Neural cell (in vitro differentiated cells): Measurements from ENCODE around the gene GSG1L2. TPM values are rescaled to one million over a fixed set of nuclear protein-coding genes. Genes with fewer than 3 reads are reported as not detected.

Experiments used
- H2AFZ ChIP-seq: fragments of 200-600, 300-800 bp; sonication (generic), shearing (Covaris generic); 2 replicates; pipeline ENCODE4 v1.6.0; 2014; ENCODE audit warnings: low read depth, mild to moderate bottlenecking, antibody characterized with exemption, low read length, moderate library complexity
- H3F3A ChIP-seq: fragments of 200-600 bp; shearing (Covaris generic); 2 replicates; pipeline ENCODE4 v1.6.1; 2016; ENCODE audit warnings: mild to moderate bottlenecking, moderate library complexity, mixed read lengths, antibody characterized with exemption, low read length; ENCODE audit not compliant: insufficient read depth, poor library complexity, severe bottlenecking
- H3K27ac ChIP-seq: fragments of 200-600, 300-800 bp; sonication (generic), shearing (Covaris generic); 2 replicates; pipeline ENCODE4 v1.5.1; 2014; ENCODE audit warnings: mild to moderate bottlenecking, low read length, moderate library complexity
- H3K27me3 ChIP-seq: fragments of 300-800, 200-600 bp; sonication (generic), shearing (Covaris generic); 2 replicates; pipeline ENCODE4 v1.6.0; 2014; ENCODE audit warnings: mild to moderate bottlenecking, low read depth, low read length, moderate library complexity; ENCODE audit not compliant: insufficient read depth
- H3K36me3 ChIP-seq: fragments of 300-800, 200-600 bp; sonication (generic), shearing (Covaris generic); 2 replicates; pipeline ENCODE4 v1.5.1; 2014; ENCODE audit warnings: mild to moderate bottlenecking, antibody characterized with exemption, low read length, moderate library complexity; ENCODE audit not compliant: insufficient read depth
- H3K4me2 ChIP-seq: fragments of 300-800, 200-600 bp; sonication (generic), shearing (Covaris generic); 2 replicates; pipeline ENCODE4 v1.6.0; 2014; ENCODE audit warnings: mild to moderate bottlenecking, low read length
- H3K4me3 ChIP-seq: fragments of 300-800, 200-600 bp; sonication (generic), shearing (Covaris generic); 2 replicates; pipeline ENCODE4 v1.5.1; 2014; ENCODE audit warnings: mild to moderate bottlenecking, low read length, moderate library complexity
- H3K79me2 ChIP-seq: fragments of 200-600 bp; shearing (Covaris generic); replicated peaks from 2 replicates; pipeline ENCODE4 v1.6.0; 2014; ENCODE audit warnings: mild to moderate bottlenecking, low read length, moderate library complexity; ENCODE audit not compliant: insufficient read depth
- H3K9ac ChIP-seq: fragments of 300-800, 200-600 bp; sonication (generic), shearing (Covaris generic); 2 replicates; pipeline ENCODE4 v1.6.1; 2016; ENCODE audit warnings: mild to moderate bottlenecking, low read length, mixed read lengths
- H3K9me2 ChIP-seq: fragments of 200-600 bp; shearing (Covaris generic); 2 replicates; pipeline ENCODE4 v1.6.1; 2016; ENCODE audit warnings: mild to moderate bottlenecking, low read length, mixed read lengths; ENCODE audit not compliant: insufficient read depth
- H3K9me3 ChIP-seq: fragments of 200-600, 300-800 bp; sonication (generic), shearing (Covaris generic); 2 replicates; pipeline ENCODE4 v1.6.1; 2016; ENCODE audit warnings: mild to moderate bottlenecking, mixed run types, low read length, moderate library complexity, mixed read lengths
- H4K20me1 ChIP-seq: fragments of 200-600 bp; shearing (Covaris generic); 2 replicates; pipeline ENCODE4 v1.6.1; 2016; ENCODE audit warnings: mild to moderate bottlenecking, mixed run types; ENCODE audit not compliant: insufficient read depth
- EP300 ChIP-seq: fragments of 450-650 bp; conservative IDR thresholded peaks from 2 replicates; pipeline ENCODE4 v1.6.1; 2014; ENCODE audit warnings: antibody characterized with exemption, mild to moderate bottlenecking, moderate library complexity; ENCODE audit not compliant: poor library complexity, severe bottlenecking
- EZH2 ChIP-seq: fragments of 200-600, 300-800 bp; shearing (Covaris generic), sonication (generic); IDR thresholded peaks from 2 replicates; pipeline ENCODE4 v1.6.1; 2014; ENCODE audit warnings: antibody characterized with exemption, low read length, borderline replicate concordance, mild to moderate bottlenecking; ENCODE audit not compliant: insufficient read depth, poor library complexity, severe bottlenecking
- MXI1 ChIP-seq: fragments of 450-650 bp; conservative IDR thresholded peaks from 2 replicates; pipeline ENCODE4 v1.6.1; 2014; ENCODE audit warnings: antibody characterized with exemption, mild to moderate bottlenecking; ENCODE audit not compliant: poor library complexity, severe bottlenecking
- POLR2AphosphoS5 ChIP-seq: IDR thresholded peaks from 2 replicates; pipeline ENCODE4 v1.6.1; 2012
- RAD21 ChIP-seq: fragments of 450-650 bp; conservative IDR thresholded peaks from 2 replicates; pipeline ENCODE4 v1.6.1; 2014; ENCODE audit warnings: antibody characterized with exemption, mild to moderate bottlenecking, moderate library complexity
- REST ChIP-seq: IDR thresholded peaks from 2 replicates; pipeline ENCODE4 v1.6.1; 2012; ENCODE audit warnings: borderline replicate concordance
- SMC3 ChIP-seq: fragments of 450-650 bp; conservative IDR thresholded peaks from 2 replicates; pipeline ENCODE4 v1.6.1; 2014; ENCODE audit warnings: antibody characterized with exemption, mild to moderate bottlenecking, moderate library complexity; ENCODE audit not compliant: poor library complexity
- TAF1 ChIP-seq: IDR thresholded peaks from 2 replicates; pipeline ENCODE4 v1.6.1; 2012; ENCODE audit warnings: low read depth
- polyA plus RNA-seq: library from polyadenylated mRNA; depleted of rRNA; stranded (reverse); fragments of >200 nt; gene quantifications from 2 replicates; pipeline ENCODE4 v1.2.3, GENCODE V29; 2014
- TF ChIP-seq, protein P1 (sequence below): fragments of 450-650 bp; IDR thresholded peaks from 2 replicates; pipeline ENCODE4 v1.5.1; 2014; ENCODE audit warnings: antibody characterized with exemption, mild to moderate bottlenecking, moderate library complexity; ENCODE audit not compliant: poor library complexity, severe bottlenecking

GSG1L2 gene
- polyA plus RNA-seq, 1 donor from 2014 or later, result not detected

- no peaks in the 10 kb centered on the region for H3F3A ChIP-seq
- H3K4me3 ChIP-seq, result no peak overlapping the region
- TF ChIP-seq TAF1, result no peak
- TF ChIP-seq EZH2, result no peak
- TF ChIP-seq RAD21, result no peak
- no peak for TF ChIP-seq MXI1
- TF ChIP-seq SMC3, result no peak
- no peaks in the 10 kb centered on the region for H3K9me3 ChIP-seq
- no peak overlapping the region for H3K9ac ChIP-seq
- H3K36me3 ChIP-seq, result no peaks in the 10 kb centered on the region
- no peaks in the 10 kb centered on the region for H4K20me1 ChIP-seq
- H3K4me2 ChIP-seq, result no peak overlapping the region
- H3K79me2 ChIP-seq, result no peaks in the 10 kb centered on the region
- H3K27me3 ChIP-seq, result no peaks in the 10 kb centered on the region
- no peaks in the 10 kb centered on the region for H3K9me2 ChIP-seq
- no peak overlapping the region for H3K27ac ChIP-seq
- H2AFZ ChIP-seq, result no peak overlapping the region
Measured at GRCh38 chr17:9814337-9814945, 7.4 kb downstream of the GSG1L2 start.

GRCh38 chr17:9813166-9813565, 8.7 kb downstream of the GSG1L2 start:
- H4K20me1 ChIP-seq, result no peaks in the 10 kb centered on the region
- no peak overlapping the region for H3K27ac ChIP-seq
- H3K9ac ChIP-seq, result no peak overlapping the region
- no peaks in the 10 kb centered on the region for H3K9me3 ChIP-seq
- no peak overlapping the region for H2AFZ ChIP-seq
- no peak overlapping the region for H3K4me3 ChIP-seq
- no peaks in the 10 kb centered on the region for H3K9me2 ChIP-seq
- H3K4me2 ChIP-seq, result no peak overlapping the region
- no peaks in the 10 kb centered on the region for H3K36me3 ChIP-seq
- H3K79me2 ChIP-seq, result no peaks in the 10 kb centered on the region
- H3K27me3 ChIP-seq, result no peaks in the 10 kb centered on the region
- H3F3A ChIP-seq, result no peaks in the 10 kb centered on the region
- no peak for TF ChIP-seq SMC3
- TF ChIP-seq EZH2, result no peak
- no peak for TF ChIP-seq MXI1
- no peak for TF ChIP-seq EP300
- no peak for TF ChIP-seq POLR2AphosphoS5
- TF ChIP-seq REST, result no peak
- TF ChIP-seq, protein P1, sequence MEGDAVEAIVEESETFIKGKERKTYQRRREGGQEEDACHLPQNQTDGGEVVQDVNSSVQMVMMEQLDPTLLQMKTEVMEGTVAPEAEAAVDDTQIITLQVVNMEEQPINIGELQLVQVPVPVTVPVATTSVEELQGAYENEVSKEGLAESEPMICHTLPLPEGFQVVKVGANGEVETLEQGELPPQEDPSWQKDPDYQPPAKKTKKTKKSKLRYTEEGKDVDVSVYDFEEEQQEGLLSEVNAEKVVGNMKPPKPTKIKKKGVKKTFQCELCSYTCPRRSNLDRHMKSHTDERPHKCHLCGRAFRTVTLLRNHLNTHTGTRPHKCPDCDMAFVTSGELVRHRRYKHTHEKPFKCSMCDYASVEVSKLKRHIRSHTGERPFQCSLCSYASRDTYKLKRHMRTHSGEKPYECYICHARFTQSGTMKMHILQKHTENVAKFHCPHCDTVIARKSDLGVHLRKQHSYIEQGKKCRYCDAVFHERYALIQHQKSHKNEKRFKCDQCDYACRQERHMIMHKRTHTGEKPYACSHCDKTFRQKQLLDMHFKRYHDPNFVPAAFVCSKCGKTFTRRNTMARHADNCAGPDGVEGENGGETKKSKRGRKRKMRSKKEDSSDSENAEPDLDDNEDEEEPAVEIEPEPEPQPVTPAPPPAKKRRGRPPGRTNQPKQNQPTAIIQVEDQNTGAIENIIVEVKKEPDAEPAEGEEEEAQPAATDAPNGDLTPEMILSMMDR, result no peak
- no peak for TF ChIP-seq TAF1
- no peak for TF ChIP-seq RAD21
